A549 treated with CORT108297 at 1 μM for 4 hours (cell line): ENCODE measurements around the gene OR14A16. TPM values are rescaled to one million over a fixed set of nuclear protein-coding genes. Genes with fewer than 3 reads are reported as not detected.

Experiments used
- total RNA-seq: library from RNA; stranded (reverse); fragments of 200-300 nt; extraction: Qiagen RNA extraction; gene quantifications from 5 replicates; pipeline ENCODE4 v1.2.3, GENCODE V29; 2022

Gene OR14A16, protein sequence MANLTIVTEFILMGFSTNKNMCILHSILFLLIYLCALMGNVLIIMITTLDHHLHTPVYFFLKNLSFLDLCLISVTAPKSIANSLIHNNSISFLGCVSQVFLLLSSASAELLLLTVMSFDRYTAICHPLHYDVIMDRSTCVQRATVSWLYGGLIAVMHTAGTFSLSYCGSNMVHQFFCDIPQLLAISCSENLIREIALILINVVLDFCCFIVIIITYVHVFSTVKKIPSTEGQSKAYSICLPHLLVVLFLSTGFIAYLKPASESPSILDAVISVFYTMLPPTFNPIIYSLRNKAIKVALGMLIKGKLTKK
- not detected in 5 replicates for total RNA-seq

DNA sequence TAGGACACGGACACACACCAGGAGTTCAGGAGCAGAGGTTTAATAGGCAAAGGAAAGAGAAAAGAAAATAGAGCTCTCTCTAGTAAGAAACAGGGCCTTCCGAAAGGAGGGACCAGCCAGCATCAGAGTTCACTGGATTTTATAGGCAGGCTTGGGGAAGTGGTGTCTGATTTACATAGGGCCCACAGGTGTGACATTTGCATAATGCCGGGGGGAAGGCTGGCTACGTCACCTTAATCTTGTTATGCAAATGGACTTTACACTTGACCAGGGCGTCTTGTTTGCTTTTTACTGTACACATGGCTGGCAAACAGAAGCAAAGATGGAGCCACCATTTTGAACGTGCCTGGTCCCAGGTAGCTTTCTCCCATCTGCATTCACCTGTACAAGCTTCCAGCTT is at the start of gene OR14A16:
OR14A16 (minus strand) TSS at position 97 of the 400 bp plus-strand sequence. CDS start 8,390 bp downstream, outside the sequence.

DNA sequence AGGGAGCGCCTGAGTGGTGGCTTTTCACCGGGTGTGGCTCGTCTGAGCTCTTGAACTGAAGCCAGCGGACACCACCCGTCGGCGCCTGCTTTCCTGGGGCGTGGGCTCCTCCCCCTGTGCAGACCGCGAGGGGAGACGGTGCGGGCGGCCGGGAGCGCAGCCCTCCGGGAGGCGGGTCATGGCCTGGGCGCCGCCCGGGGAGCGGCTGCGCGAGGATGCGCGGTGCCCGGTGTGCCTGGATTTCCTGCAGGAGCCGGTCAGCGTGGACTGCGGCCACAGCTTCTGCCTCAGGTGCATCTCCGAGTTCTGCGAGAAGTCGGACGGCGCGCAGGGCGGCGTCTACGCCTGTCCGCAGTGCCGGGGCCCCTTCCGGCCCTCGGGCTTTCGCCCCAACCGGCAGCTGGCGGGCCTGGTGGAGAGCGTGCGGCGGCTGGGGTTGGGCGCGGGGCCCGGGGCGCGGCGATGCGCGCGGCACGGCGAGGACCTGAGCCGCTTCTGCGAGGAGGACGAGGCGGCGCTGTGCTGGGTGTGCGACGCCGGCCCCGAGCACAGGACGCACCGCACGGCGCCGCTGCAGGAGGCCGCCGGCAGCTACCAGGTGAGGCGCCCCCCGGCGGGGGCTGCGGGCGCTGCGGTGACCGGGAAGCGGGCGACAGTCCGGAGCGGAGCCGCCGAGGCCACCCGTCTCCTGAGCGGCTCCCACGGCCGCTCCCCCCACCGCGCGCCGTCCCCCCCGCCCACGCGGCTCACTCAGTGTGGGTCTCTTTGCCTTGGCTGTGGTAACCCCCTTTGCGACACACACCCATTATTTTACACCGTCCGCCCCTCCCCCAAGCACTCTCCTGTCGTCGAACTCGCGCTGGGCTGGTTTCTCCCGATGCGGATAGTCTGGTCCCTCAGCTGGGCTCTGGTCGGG is 33.4 kb upstream of the OR14A16 start, which contains the start of gene TRIM58:
TRIM58 (plus strand) TSS at position 119 of the 916 bp plus-strand sequence; CDS start at position 179, 60 bp downstream.

DNA sequence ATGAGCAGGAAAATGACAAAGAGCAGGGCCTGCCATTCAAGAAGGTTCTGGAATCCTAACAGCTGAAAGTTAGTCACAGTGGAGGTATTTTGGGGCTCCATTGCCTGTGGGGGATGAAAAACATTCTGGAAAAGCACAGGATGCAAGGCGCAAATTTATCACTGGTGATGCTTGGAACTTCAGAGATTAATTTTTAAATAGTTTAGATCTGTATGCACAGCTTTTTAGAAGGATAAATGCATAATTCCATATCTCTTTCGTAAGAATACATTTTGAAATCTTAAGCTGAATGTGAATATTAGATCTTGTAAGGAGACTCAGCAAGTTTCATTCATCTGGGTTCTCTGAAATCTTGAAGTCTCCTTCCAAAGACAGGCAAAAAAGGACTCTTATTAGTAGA is 17.9 kb upstream of the OR14A16 start, which contains the start of gene OR11L1:
OR11L1 (minus strand) TSS at position 101 of the 400 bp plus-strand sequence; CDS start at position 101, 0 bp downstream.

Other genes with a start within 250 kb of the OR14A16 start
- not detected in 5 replicates for gene OR2G2, start 235.8 kb downstream of the OR14A16 start, total RNA-seq
- gene OR2G3, start 218.5 kb downstream of the OR14A16 start, total RNA-seq = not detected in 5 replicates
- gene OR13G1, start 144.4 kb downstream of the OR14A16 start, total RNA-seq = not detected in 5 replicates
- gene OR6F1, start 107.5 kb downstream of the OR14A16 start, total RNA-seq = not detected in 5 replicates
- not detected in 5 replicates for gene OR14K1, start 85.5 kb downstream of the OR14A16 start, total RNA-seq
- gene OR14A2, start 76.0 kb downstream of the OR14A16 start, total RNA-seq = not detected in 5 replicates
- not detected in 5 replicates for gene OR1C1, start 63.6 kb downstream of the OR14A16 start, total RNA-seq
- gene OR11L1, start 17.8 kb upstream of the OR14A16 start, total RNA-seq = not detected in 5 replicates
- not detected in 5 replicates for gene TRIM58, start 33.1 kb upstream of the OR14A16 start, total RNA-seq
- not detected in 5 replicates for gene OR2W3, start 71.5 kb upstream of the OR14A16 start, total RNA-seq
- not detected in 5 replicates for gene OR2T8, start 96.1 kb upstream of the OR14A16 start, total RNA-seq
- not detected in 5 replicates for gene OR2AJ1, start 100.8 kb upstream of the OR14A16 start, total RNA-seq
- not detected in 5 replicates for gene OR2L8, start 124.7 kb upstream of the OR14A16 start, total RNA-seq
- not detected in 5 replicates for gene OR2AK2, start 141.1 kb upstream of the OR14A16 start, total RNA-seq
- gene OR2L5, start 189.5 kb upstream of the OR14A16 start, total RNA-seq = not detected in 5 replicates
- gene OR2L2, start 206.0 kb upstream of the OR14A16 start, total RNA-seq = not detected in 5 replicates
- gene OR2L3, start 222.7 kb upstream of the OR14A16 start, total RNA-seq = not detected in 5 replicates